Fibroblast of pulmonary artery (primary cell): ENCODE measurements around the gene INO80D.

Experiments used
- DNase-seq: peaks from one replicate; pipeline ENCODE4 v3.0.0-alpha.2; 2010; ENCODE audit warnings: low read depth
- H3K4me3 ChIP-seq: replicated peaks from 2 replicates; pipeline ENCODE4 v1.5.1; 2011; ENCODE audit warnings: low read depth, mild to moderate bottlenecking, control low read depth, low read length, moderate library complexity
- TF ChIP-seq, protein P1 (sequence below): IDR thresholded peaks from 2 replicates; pipeline ENCODE4 v1.5.1; 2011; ENCODE audit warnings: mild to moderate bottlenecking, control low read depth, low read length, inconsistent platforms; ENCODE audit errors: missing control alignments

The INO80D gene

DNA sequence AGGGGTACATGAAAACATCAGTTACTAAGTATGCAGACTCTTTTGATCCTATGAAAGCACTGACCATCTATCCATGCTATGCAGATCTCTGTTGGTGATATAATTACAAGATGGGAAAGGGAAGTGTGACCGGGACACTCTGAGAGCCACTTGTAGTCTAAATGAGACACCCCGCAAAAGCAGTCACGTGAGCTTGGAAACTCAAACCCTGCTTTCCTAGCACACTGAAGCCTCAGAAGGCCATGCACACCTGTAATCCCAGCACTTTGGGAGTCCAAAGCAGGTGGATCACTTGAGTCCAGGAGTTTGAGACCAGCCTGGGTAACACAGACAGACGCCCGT, 137.5 kb downstream of the INO80D start:
- H3K4me3 ChIP-seq, result no peak overlapping the region
- TF ChIP-seq, protein P1, sequence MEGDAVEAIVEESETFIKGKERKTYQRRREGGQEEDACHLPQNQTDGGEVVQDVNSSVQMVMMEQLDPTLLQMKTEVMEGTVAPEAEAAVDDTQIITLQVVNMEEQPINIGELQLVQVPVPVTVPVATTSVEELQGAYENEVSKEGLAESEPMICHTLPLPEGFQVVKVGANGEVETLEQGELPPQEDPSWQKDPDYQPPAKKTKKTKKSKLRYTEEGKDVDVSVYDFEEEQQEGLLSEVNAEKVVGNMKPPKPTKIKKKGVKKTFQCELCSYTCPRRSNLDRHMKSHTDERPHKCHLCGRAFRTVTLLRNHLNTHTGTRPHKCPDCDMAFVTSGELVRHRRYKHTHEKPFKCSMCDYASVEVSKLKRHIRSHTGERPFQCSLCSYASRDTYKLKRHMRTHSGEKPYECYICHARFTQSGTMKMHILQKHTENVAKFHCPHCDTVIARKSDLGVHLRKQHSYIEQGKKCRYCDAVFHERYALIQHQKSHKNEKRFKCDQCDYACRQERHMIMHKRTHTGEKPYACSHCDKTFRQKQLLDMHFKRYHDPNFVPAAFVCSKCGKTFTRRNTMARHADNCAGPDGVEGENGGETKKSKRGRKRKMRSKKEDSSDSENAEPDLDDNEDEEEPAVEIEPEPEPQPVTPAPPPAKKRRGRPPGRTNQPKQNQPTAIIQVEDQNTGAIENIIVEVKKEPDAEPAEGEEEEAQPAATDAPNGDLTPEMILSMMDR, result no peak
- no peak for DNase-seq

- H3K4me3 ChIP-seq, result peak overlapping the region; percentile 24
- DNase-seq, result peak; percentile 87
These were observed 138.1 kb downstream of the INO80D start for GRCh38 chr2:205947621-205948495.

DNA sequence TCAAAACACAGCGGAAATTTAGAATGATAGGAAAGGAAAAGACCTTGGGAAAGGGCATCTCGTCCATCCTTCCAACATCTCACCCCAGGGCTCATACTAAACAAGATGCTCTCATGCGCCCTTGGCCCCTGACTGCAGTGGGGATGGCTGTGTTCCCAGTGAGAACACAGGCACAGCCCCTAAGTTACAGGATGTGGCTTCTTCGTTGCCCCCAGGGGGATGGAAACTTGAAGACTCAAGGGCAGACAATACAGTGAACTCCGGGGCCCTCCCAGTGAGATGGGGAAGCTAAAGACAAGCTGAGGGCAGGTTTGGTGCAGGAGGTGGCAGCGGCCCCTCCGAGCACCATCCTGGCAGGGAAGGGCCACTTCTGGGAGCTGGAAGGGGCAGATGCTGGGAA, 139.7 kb downstream of the INO80D start:
- no peak for DNase-seq
- H3K4me3 ChIP-seq, result no peak overlapping the region
- TF ChIP-seq, protein P1, result no peak

More at GRCh38 chr2:205947621-205948495, 138.1 kb downstream of the INO80D start:
- TF ChIP-seq, protein P1, result peak; percentile 98
